ENCODE results near the gene KCNK1.

DNA sequence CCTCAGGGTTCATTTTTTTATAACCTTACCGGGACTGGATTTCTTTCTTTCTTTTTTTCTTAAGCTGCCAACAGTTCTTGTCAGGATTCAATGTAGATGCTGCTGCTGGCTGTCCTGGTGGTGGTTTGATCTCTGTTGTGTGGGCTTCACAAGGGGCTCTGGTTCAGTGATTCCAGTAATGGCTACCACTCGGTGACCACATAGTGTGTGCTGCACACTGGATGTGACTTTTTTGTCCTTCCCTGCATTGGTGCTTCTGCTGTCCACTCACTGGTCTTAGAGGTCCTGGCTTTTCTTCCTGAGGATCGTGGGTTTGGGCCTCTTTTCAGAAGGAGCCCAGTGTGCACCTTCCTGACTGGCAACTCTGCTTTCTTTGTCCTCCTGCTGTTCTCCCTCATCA is 18.5 kb downstream of the KCNK1 start:
- TF ChIP-seq POLR2AphosphoS5 (IDR thresholded peaks at IDR 0.05) (no peak), POLR2A (IDR thresholded peaks at IDR 0.05; ENCODE audit: low read depth) (no peak)
- TF ChIP-seq, protein P1, sequence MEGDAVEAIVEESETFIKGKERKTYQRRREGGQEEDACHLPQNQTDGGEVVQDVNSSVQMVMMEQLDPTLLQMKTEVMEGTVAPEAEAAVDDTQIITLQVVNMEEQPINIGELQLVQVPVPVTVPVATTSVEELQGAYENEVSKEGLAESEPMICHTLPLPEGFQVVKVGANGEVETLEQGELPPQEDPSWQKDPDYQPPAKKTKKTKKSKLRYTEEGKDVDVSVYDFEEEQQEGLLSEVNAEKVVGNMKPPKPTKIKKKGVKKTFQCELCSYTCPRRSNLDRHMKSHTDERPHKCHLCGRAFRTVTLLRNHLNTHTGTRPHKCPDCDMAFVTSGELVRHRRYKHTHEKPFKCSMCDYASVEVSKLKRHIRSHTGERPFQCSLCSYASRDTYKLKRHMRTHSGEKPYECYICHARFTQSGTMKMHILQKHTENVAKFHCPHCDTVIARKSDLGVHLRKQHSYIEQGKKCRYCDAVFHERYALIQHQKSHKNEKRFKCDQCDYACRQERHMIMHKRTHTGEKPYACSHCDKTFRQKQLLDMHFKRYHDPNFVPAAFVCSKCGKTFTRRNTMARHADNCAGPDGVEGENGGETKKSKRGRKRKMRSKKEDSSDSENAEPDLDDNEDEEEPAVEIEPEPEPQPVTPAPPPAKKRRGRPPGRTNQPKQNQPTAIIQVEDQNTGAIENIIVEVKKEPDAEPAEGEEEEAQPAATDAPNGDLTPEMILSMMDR (IDR thresholded peaks at IDR 0.05): no peak
